ENCODE measurements around the gene KIF17. TPM values are rescaled to one million over a fixed set of nuclear protein-coding genes. Genes with fewer than 3 reads are reported as not detected.

Gene KIF17
- total RNA-seq (2012; rRNA removed), result 4.5 and 4.7 TPM in 2 replicates
- polyA plus RNA-seq (2012; rRNA removed), result 5.7 and 6.5 TPM in 2 replicates
- polyA plus RNA-seq (2012; cell fraction: cytosol; rRNA removed), result 4.6 and 6.0 TPM in 2 replicates
- 8.5 and 11.5 TPM in 2 replicates for polyA plus RNA-seq (2012; cell fraction: nucleus; rRNA removed; ENCODE audit: low replicate concordance)
- percentile 39 among the genes with signal in this experiment for Bru-seq, nascent RNA
- BruChase-seq, experiment 1, labeled RNA remaining after a 6-hour chase, result percentile 40 among the genes with signal in this experiment
- percentile 32 among the genes with signal in this experiment for BruChase-seq, experiment 2, labeled RNA remaining after a 2-hour chase
- long read RNA-seq, partial matches to known transcripts, result 2 of 2 reads
- long read RNA-seq, other reads (novel, unspliced or antisense), result 0 of 2 reads

GRCh38 chr1:20717452-20718342 is at the start of gene KIF17:
TSS of gene KIF17 (minus strand) at chr1:20718007. CDS start at chr1:20717706, 301 bp downstream.
- dilution Hi-C loops (cut with HindIII; ENCODE audit: low sequenced_read_pairs, unreplicated experiment) (no loop called here), intact Hi-C loops (cut with micrococcal nuclease) (no loop called here), in situ Hi-C loops (cut with MboI; ENCODE audit: low sequenced_read_pairs) (no loop called here)
- peak within 1 kb of the TSS; percentile 59; the same call in 1 of the 2 replicates for H3K23ac ChIP-seq (ENCODE audit: low read depth, low read length)
- BruUV-seq (replicated peaks), result no TSS peak
- H2AK5ac ChIP-seq (ENCODE audit: low read depth, low read length), result no peak within 1 kb of the TSS
- H2AFZ ChIP-seq (replicated peaks; ENCODE audit: low read length, poor library complexity), result peak within 1 kb of the TSS; percentile 93
- CTCF ChIA-PET, result interaction anchor here (1.2 kb wide), 1 partner anchor 21 kb away, joined by 3 read pairs; no protein-coding TSS in a partner anchor
- 8% methylated on average over 72 of the region's 112 CpGs; no CpG with 5 or more reads in 1 of the 2 experiments for WGBS, 2 experiments (ENCODE audit: extremely low coverage in 2 of 2, insufficient read length in 1 of 2)
- no peak within 1 kb of the TSS for H2BK20ac ChIP-seq (ENCODE audit: low read depth, low read length)
- peak within 1 kb of the TSS; percentile 91 for H3K4me2 ChIP-seq (ENCODE audit: low read depth, low read length)
- H3K27ac ChIP-seq (ENCODE audit: insufficient read depth, low read length), result peak within 1 kb of the TSS; percentile 37; the same call in 1 of the 2 replicates
- peak; percentile 72 for DNase-seq
- H4K20me1 ChIP-seq (ENCODE audit: insufficient read depth, low read length), result no peaks in the 10 kb centered on the region
- H2BK120ac ChIP-seq (ENCODE audit: low read depth, low read length), result no peak within 1 kb of the TSS
- no peak within 1 kb of the TSS; the same call in 1 of the 2 replicates for H3K18ac ChIP-seq (ENCODE audit: low read depth, low read length)
- H3K4me3 ChIP-seq (ENCODE audit: insufficient read depth, low read depth, low read length), result peak within 1 kb of the TSS; percentile 91
- no peaks in the 10 kb centered on the region for H3K79me1 ChIP-seq (ENCODE audit: low read depth in 1 of 2, low read length in 2 of 2)
- POLR2A ChIA-PET (ENCODE audit: unreplicated experiment), result no interaction called here
- H3K56ac ChIP-seq (ENCODE audit: extremely low read depth, insufficient read depth, low read length), result no peak within 1 kb of the TSS
- peaks cover 2% of the 10 kb centered on the region; the same call in 1 of the 2 replicates for H3K4me1 ChIP-seq (ENCODE audit: control insufficient read depth, insufficient read depth, low read length)
- peak; percentile 83; the same call in 1 of the 2 replicates for TF ChIP-seq MXI1 (IDR thresholded peaks at IDR 0.05; ENCODE audit: borderline replicate concordance, low read depth, low read length)
- TF ChIP-seq MAFK (IDR thresholded peaks at IDR 0.05; ENCODE audit: low read depth, low read length), result no peak
- H3K27me3 ChIP-seq (ENCODE audit: control insufficient read depth, insufficient read depth, low read length), result no peaks in the 10 kb centered on the region
- H3K36me3 ChIP-seq (ENCODE audit: control insufficient read depth, insufficient read depth, low read length), result no peaks in the 10 kb centered on the region
- 0 out of 2 replicates have a peak within 1 kb of the TSS, but pooled peaks have one; percentile 6 for H4K91ac ChIP-seq (ENCODE audit: insufficient read depth, low read depth, low read length)
- H3K4ac ChIP-seq (ENCODE audit: low read depth, low read length), result peak within 1 kb of the TSS; percentile 71
- H4K5ac ChIP-seq (ENCODE audit: low read depth, low read length), result peak within 1 kb of the TSS; percentile 59; the same call in 1 of the 2 replicates
- H4K8ac ChIP-seq (ENCODE audit: low read depth in 2 of 2, low read length in 2 of 2), result peak within 1 kb of the TSS; percentile 58 to 68; a peak in 3 of 4 replicates
- peak within 1 kb of the TSS; percentile 53 for H2AK9ac ChIP-seq (replicated peaks; ENCODE audit: low read depth, low read length, poor library complexity)
- peak; percentile 96 for ATAC-seq (ENCODE audit: low read depth)
- H2BK15ac ChIP-seq (ENCODE audit: low read depth, low read length), result no peak within 1 kb of the TSS
- H3K14ac ChIP-seq (replicated peaks; ENCODE audit: low read depth, low read length), result no peak within 1 kb of the TSS
- H3K9me1 ChIP-seq (ENCODE audit: insufficient read depth, low read length), result peaks cover 8% of the 10 kb centered on the region; the same call in 1 of the 2 replicates
- H3K9ac ChIP-seq (ENCODE audit: low read depth, low read length), result peak within 1 kb of the TSS; percentile 38
- H3K9me3 ChIP-seq (ENCODE audit: control insufficient read depth, insufficient read depth, low read length), result no peaks in the 10 kb centered on the region
- no peak within 1 kb of the TSS for H2BK5ac ChIP-seq (ENCODE audit: low read depth, low read length, poor library complexity, severe bottlenecking)

Data from IMR-90 (cell line).